GM18526 (cell line): ENCODE measurements around the gene PANK4.

ENCODE experiments used
- POLR2A ChIP-seq: IDR thresholded peaks from 3 replicates; pipeline ENCODE4 v1.6.1; 2011; ENCODE audit not compliant: insufficient read length; ENCODE audit errors: extremely low read depth

PANK4 gene

GRCh38 chr1:2512862-2513421, 13.5 kb downstream of the PANK4 start:
- TF ChIP-seq POLR2A: no peak

GRCh38 chr1:2510366-2511155, 15.8 kb downstream of the PANK4 start:
- TF ChIP-seq POLR2A: no peak

GRCh38 chr1:2509589-2509988, 16.8 kb downstream of the PANK4 start:
- no peak for TF ChIP-seq POLR2A

GRCh38 chr1:2508751-2509150, 17.6 kb downstream of the PANK4 start:
- no peak for TF ChIP-seq POLR2A

- no peak for TF ChIP-seq POLR2A
Observed at GRCh38 chr1:2508180-2508579, 18.2 kb downstream of the PANK4 start.

- TF ChIP-seq POLR2A: no peak
Observed at GRCh38 chr1:2507744-2508155, 18.6 kb downstream of the PANK4 start.

GRCh38 chr1:2506901-2507565, 19.4 kb downstream of the PANK4 start:
- no peak for TF ChIP-seq POLR2A

- no peak for TF ChIP-seq POLR2A
Observed at GRCh38 chr1:2506007-2506860, 20.2 kb downstream of the PANK4 start.

GRCh38 chr1:2505461-2505994, 20.9 kb downstream of the PANK4 start:
- no peak for TF ChIP-seq POLR2A

- TF ChIP-seq POLR2A: no peak
Observed at GRCh38 chr1:2504949-2505272, 21.5 kb downstream of the PANK4 start.

- no peak for TF ChIP-seq POLR2A
Observed at GRCh38 chr1:2504225-2504948, 22.0 kb downstream of the PANK4 start.

GRCh38 chr1:2503554-2504224, 22.7 kb downstream of the PANK4 start:
- no peak for TF ChIP-seq POLR2A

- TF ChIP-seq POLR2A: no peak
Observed at GRCh38 chr1:2502661-2503553, 23.5 kb downstream of the PANK4 start.
